OCI-LY7 (cell line): ENCODE results near the gene MAP7D1. TPM values are rescaled to one million over a fixed set of nuclear protein-coding genes. Genes with fewer than 3 reads are reported as not detected.
"Not testable (repeated sequence)": the region's sequence is repeated elsewhere in the genome, so short reads cannot be mapped to it uniquely, and the experiment has no call there.

Experiments
- BruUV-seq: library from RNA; stranded (reverse); fragments of 400-500 nt; replicated peaks from 2 replicates; lab custom pipeline; 2021; lab: Mats Ljungman, UMichigan
- CTCF ChIA-PET: fragments of 300-600 bp; sonication (Branson Sonifier 250); formaldehyde crosslinking; loops from one replicate; lab custom pipeline; 2022; ENCODE audit warnings: antibody characterized with exemption; ENCODE audit not compliant: unreplicated experiment; lab: Charles Lee
- POLR2A ChIA-PET: fragments of 300-600 bp; sonication (Branson Sonifier 250); formaldehyde crosslinking; loops from one replicate; lab custom pipeline; 2022; ENCODE audit warnings: antibody characterized with exemption; lab: Charles Lee
- DNase-seq: peaks from one replicate; pipeline ENCODE4 v3.0.0-alpha.2; 2015; ENCODE audit warnings: low spot score
- H2AFZ ChIP-seq: fragments of 200-600 bp; sonication (generic), shearing (Covaris generic); 2 replicates; pipeline ENCODE4 v1.6.1; 2014; ENCODE audit warnings: mild to moderate bottlenecking, antibody characterized with exemption, low read length, moderate library complexity
- H3K27ac ChIP-seq: fragments of 200-600 bp; sonication (generic); 2 replicates; pipeline ENCODE4 v1.5.1; 2014; ENCODE audit warnings: mixed run types, low read depth, mild to moderate bottlenecking, moderate library complexity, low read length, inconsistent platforms; ENCODE audit not compliant: poor library complexity, severe bottlenecking
- H3K36me3 ChIP-seq: fragments of 200-600 bp; sonication (generic); 2 replicates; pipeline ENCODE4 v1.6.1; 2014; ENCODE audit warnings: mild to moderate bottlenecking, antibody characterized with exemption, low read length, moderate library complexity, mixed read lengths; ENCODE audit not compliant: insufficient read depth
- H3K4me1 ChIP-seq: fragments of 200-600 bp; sonication (generic); 2 replicates; pipeline ENCODE4 v1.5.1; 2014; ENCODE audit warnings: mild to moderate bottlenecking, low read length; ENCODE audit not compliant: insufficient read depth, poor library complexity, severe bottlenecking
- H3K4me2 ChIP-seq: fragments of 200-600 bp; sonication (generic); 2 replicates; pipeline ENCODE4 v1.6.1; 2014; ENCODE audit warnings: mild to moderate bottlenecking, low read length
- H3K4me3 ChIP-seq: fragments of 200-600 bp; sonication (generic); 2 replicates; pipeline ENCODE4 v1.5.1; 2014; ENCODE audit warnings: mild to moderate bottlenecking, low read depth, low read length; ENCODE audit not compliant: poor library complexity, severe bottlenecking
- H3K79me2 ChIP-seq: fragments of 200-600 bp; sonication (generic); 2 replicates; pipeline ENCODE4 v1.6.1; 2016; ENCODE audit warnings: low read depth, mild to moderate bottlenecking, low read length, moderate library complexity, mixed read lengths; ENCODE audit not compliant: insufficient read depth
- H3K9me2 ChIP-seq: fragments of 200-600 bp; sonication (generic); 2 replicates; pipeline ENCODE4 v1.6.1; 2016; ENCODE audit warnings: mild to moderate bottlenecking, low read length, mixed read lengths; ENCODE audit not compliant: insufficient read depth
- H3K9me3 ChIP-seq: fragments of 200-600 bp; sonication (generic); 2 replicates; pipeline ENCODE4 v1.6.1; 2014; ENCODE audit warnings: mild to moderate bottlenecking, mixed run types, low read length, mixed read lengths
- H4K20me1 ChIP-seq: fragments of 200-600 bp; sonication (generic); 2 replicates; pipeline ENCODE4 v1.6.1; 2014; ENCODE audit warnings: mild to moderate bottlenecking, antibody characterized with exemption, low read length, moderate library complexity, mixed read lengths; ENCODE audit not compliant: insufficient read depth
- EZH2phosphoT487 ChIP-seq: fragments of 200-600 bp; sonication (generic); IDR thresholded peaks from 2 replicates; pipeline ENCODE4 v1.6.1; 2018; ENCODE audit warnings: low read depth, borderline replicate concordance, mild to moderate bottlenecking, mixed run types, antibody characterized with exemption, low read length, moderate library complexity, mixed read lengths
- intact Hi-C: fragments of 100-400 bp; cut with micrococcal nuclease; formaldehyde crosslinking; loops from one replicate; pipeline ENCODE4 v1.10.0; 2022; ENCODE audit not compliant: unreplicated experiment
- total RNA-seq, 2 experiments: library from RNA; depleted of rRNA in 1 of 2; stranded (reverse); fragments of >200 nt in 1 of 2; shearing (Covaris generic) in 1 of 2; gene quantifications; 2 replicates each; pipeline ENCODE4 v1.2.3, GENCODE V29; 2014 to 2022
- TF ChIP-seq, protein P1 (sequence below): fragments of 200-600 bp; sonication (generic); conservative IDR thresholded peaks from 2 replicates; pipeline ENCODE4 v1.5.1; 2014; ENCODE audit warnings: mild to moderate bottlenecking, antibody characterized with exemption, low read length, moderate library complexity, mixed read lengths

Gene MAP7D1
- total RNA-seq, 2 experiments from 2014 or later = 61.2 to 101 TPM

DNA sequence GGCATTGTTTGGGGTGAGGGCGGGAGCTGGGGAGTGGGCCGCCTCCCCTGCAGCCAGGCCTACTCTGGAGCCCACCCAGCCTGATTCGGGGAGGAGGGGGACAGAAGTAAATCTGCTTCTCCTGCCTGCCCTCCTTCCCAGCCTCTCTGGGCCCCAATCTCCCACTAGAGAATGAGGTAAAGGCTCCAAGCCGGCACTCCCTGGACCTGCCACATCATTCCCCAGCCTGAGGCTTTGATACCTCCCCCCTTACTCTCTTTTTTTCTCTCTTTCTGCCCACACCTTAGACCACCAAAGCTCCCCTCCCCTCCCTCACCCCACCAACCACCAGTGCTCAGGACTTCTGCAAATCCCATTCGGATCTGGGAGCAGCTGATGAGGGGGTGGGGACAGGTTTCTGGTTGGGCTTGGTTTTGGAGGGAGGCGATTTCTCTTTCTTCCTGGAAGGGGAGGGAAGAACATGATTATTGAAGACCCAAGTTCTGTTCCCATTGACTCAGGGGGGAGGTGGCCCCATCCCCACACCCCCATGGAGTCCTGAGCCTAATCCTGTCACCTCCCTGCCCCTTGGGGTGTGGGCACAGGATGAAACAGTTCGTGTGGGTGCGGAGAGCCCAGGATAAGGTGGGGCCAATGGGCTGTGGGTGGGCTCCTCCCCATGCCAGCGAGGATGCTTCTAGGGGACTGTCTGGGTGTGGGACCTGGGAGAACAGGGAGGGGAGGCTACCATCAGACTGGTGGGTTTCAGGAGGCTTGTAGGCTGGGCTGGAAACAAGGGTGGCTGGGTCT, 1.3 kb downstream of the MAP7D1 start:
- H4K20me1 ChIP-seq = peaks cover 12% of the 10 kb centered on the region; the same call in 1 of the 2 replicates
- H3K79me2 ChIP-seq = peaks cover 60% of the 10 kb centered on the region
- peak overlapping the region; percentile 61 for H3K27ac ChIP-seq
- intact Hi-C loops = no loop called here
- ChIA-PET CTCF (interaction anchor here (0.6 kb wide), 1 partner anchor 212 kb away, joined by 5 read pairs; no protein-coding TSS in a partner anchor), POLR2A (interaction anchor here (0.6 to 0.8 kb wide), 2 partner anchors 30 to 38 kb away, joined by 3 to 4 read pairs; no protein-coding TSS in a partner anchor)
- TF ChIP-seq EZH2phosphoT487 = no peak
- TF ChIP-seq, protein P1, sequence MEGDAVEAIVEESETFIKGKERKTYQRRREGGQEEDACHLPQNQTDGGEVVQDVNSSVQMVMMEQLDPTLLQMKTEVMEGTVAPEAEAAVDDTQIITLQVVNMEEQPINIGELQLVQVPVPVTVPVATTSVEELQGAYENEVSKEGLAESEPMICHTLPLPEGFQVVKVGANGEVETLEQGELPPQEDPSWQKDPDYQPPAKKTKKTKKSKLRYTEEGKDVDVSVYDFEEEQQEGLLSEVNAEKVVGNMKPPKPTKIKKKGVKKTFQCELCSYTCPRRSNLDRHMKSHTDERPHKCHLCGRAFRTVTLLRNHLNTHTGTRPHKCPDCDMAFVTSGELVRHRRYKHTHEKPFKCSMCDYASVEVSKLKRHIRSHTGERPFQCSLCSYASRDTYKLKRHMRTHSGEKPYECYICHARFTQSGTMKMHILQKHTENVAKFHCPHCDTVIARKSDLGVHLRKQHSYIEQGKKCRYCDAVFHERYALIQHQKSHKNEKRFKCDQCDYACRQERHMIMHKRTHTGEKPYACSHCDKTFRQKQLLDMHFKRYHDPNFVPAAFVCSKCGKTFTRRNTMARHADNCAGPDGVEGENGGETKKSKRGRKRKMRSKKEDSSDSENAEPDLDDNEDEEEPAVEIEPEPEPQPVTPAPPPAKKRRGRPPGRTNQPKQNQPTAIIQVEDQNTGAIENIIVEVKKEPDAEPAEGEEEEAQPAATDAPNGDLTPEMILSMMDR = no peak
- peaks cover 72% of the 10 kb centered on the region for H3K4me1 ChIP-seq
- no peaks in the 10 kb centered on the region for H3K9me2 ChIP-seq
- no TSS peak for BruUV-seq
- peak overlapping the region; percentile 95 for H3K4me2 ChIP-seq
- peaks cover 6% of the 10 kb centered on the region; the same call in 1 of the 2 replicates for H3K36me3 ChIP-seq
- peak overlapping the region; percentile 97 for H3K4me3 ChIP-seq
- no peak for DNase-seq
- H3K9me3 ChIP-seq = no peaks in the 10 kb centered on the region
- no peak overlapping the region; the same call in 1 of the 2 replicates for H2AFZ ChIP-seq

DNA sequence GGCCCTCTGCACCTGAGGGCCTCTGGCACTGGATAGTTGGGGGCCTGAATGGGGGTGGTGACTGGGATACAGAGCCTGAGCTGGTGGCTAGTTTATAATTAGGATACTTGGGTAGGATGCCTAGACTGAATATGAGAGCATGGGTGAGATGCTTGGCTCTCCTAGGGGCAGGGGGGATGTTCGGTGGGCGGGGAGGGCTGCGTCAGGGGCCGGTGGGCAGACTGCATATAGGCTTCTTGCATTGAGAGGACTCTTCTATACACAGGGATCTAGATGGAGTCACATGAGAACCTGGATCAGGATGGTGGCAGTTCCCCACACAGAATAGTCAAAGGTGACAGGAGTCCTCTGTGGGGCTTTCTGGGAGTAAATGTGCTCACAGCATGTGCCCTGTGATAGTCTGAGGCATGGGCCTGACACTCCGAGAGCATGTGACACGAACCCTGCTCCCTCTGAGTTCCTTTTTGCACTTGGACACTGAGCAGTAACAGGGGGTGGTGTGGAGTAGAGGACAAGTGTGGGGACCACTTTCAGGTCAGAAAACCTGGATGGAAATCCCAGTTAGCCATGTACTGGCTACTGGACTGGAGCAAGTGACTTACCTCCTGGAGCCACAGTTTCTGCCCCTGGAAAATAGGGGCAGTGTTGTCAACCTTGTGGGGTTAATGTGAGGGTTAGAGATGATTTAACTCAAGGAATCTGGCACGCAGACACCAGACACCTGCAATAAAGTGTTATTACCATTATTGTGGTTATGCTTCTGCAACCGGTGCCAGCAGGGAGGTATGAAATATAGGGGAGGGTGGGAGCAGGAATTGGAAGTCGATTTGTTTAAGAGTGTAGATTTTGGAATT, 2.2 kb downstream of the MAP7D1 start:
- Histone ChIP-seq H3K79me2 (peaks cover 68% of the 10 kb centered on the region), H3K36me3 (peaks cover 11% of the 10 kb centered on the region; the same call in 1 of the 2 replicates), H3K27ac (peak overlapping the region; percentile 61), H3K4me3 (peak overlapping the region; percentile 97), H3K9me3 (no peaks in the 10 kb centered on the region), H3K9me2 (no peaks in the 10 kb centered on the region), H4K20me1 (peaks cover 12% of the 10 kb centered on the region; the same call in 1 of the 2 replicates), H2AFZ (no peak overlapping the region), H3K4me2 (peak overlapping the region; percentile 95), H3K4me1 (peaks cover 69% of the 10 kb centered on the region)
- CTCF ChIA-PET = interaction anchor here (0.6 kb wide), 1 partner anchor 211 kb away, joined by 5 read pairs; no protein-coding TSS in a partner anchor
- POLR2A ChIA-PET = no interaction called here
- TF ChIP-seq, protein P1 = no peak
- TF ChIP-seq EZH2phosphoT487 = no peak
- no peak for DNase-seq
- no TSS peak for BruUV-seq
- intact Hi-C loops = no loop called here

DNA sequence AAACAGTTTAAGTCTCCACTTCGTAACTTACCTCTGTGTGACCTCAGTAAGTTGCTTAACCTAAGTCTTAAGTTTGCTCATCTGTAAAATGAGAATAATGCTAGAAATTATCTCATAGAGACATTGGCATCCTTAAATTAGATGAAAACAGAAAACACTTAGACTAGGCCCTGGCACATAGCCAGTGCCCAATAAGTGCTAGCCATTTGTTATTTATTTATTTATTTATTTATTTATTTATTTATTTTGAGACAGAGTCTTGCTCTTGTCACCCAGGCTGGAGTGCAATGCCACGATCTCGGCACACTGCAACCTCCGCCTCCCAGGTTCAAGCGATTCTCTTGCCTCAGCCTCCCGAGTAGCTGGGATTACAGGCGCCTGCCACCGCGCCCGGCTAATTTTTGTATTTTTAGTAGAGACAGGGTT, 2.9 kb downstream of the MAP7D1 start:
- Histone ChIP-seq H3K27ac (peak overlapping the region; percentile 61), H3K4me3 (peak overlapping the region; percentile 97), H4K20me1 (peaks cover 12% of the 10 kb centered on the region; the same call in 1 of the 2 replicates), H3K4me1 (peaks cover 65% of the 10 kb centered on the region), H3K36me3 (peaks cover 11% of the 10 kb centered on the region; the same call in 1 of the 2 replicates), H3K79me2 (peaks cover 75% of the 10 kb centered on the region), H3K4me2 (peak overlapping the region; percentile 95)
- POLR2A ChIA-PET = interaction anchor here (0.5 kb wide), 1 partner anchor 100 kb away, joined by 4 read pairs; no protein-coding TSS in a partner anchor
- H3K9me3 ChIP-seq, H3K9me2 ChIP-seq, H2AFZ ChIP-seq, DNase-seq, BruUV-seq, intact Hi-C loops: not testable (repeated sequence)
- CTCF ChIA-PET = interaction anchor here (1.0 kb wide), 1 partner anchor 29 kb away, joined by 4 read pairs; no protein-coding TSS in a partner anchor
